HTR-8/SVneo (cell line): ENCODE results near the gene NPHP4.
"Not testable (repeated sequence)": the region's sequence is repeated elsewhere in the genome, so short reads cannot be mapped to it uniquely, and the experiment has no call there.

Experiments used
- DNase-seq: peaks from one replicate; pipeline ENCODE4 v3.0.0; 2011; ENCODE audit warnings: low spot score, mixed read lengths; ENCODE audit not compliant: insufficient read length
- FAIRE-seq: peaks from 2 replicates; lab custom pipeline; 2011; peaks lifted over from hg19 to GRCh38; lab: Jason Lieb, UNC

NPHP4 gene

GRCh38 chr1:6025269-6026094 lies 33.3 kb upstream of the NPHP4 start:
- peak; percentile 38 for DNase-seq

GRCh38 chr1:6024376-6024775 lies 32.2 kb upstream of the NPHP4 start:
- FAIRE-seq (no peak), DNase-seq (no peak)

More at GRCh38 chr1:6025269-6026094, 33.3 kb upstream of the NPHP4 start:
- FAIRE-seq = no peak

- no peak for FAIRE-seq
- no peak for DNase-seq
Measured at GRCh38 chr1:6023346-6023745, 31.1 kb upstream of the NPHP4 start.

GRCh38 chr1:6022193-6022592 lies 30.0 kb upstream of the NPHP4 start:
- FAIRE-seq (peak; percentile 4), DNase-seq (no peak)

- FAIRE-seq (no peak), DNase-seq (no peak)
Measured at GRCh38 chr1:6019166-6019845, 27.1 kb upstream of the NPHP4 start.

GRCh38 chr1:6017654-6018053 lies 25.4 kb upstream of the NPHP4 start:
- DNase-seq, FAIRE-seq: not testable (repeated sequence)

- DNase-seq = peak; percentile 69
Measured at GRCh38 chr1:6016191-6016865, 24.1 kb upstream of the NPHP4 start.

GRCh38 chr1:6014130-6014999 lies 22.1 kb upstream of the NPHP4 start:
- FAIRE-seq (no peak), DNase-seq (no peak)

More at GRCh38 chr1:6016191-6016865, 24.1 kb upstream of the NPHP4 start:
- FAIRE-seq = no peak

- FAIRE-seq (no peak), DNase-seq (no peak)
Measured at GRCh38 chr1:6013491-6013890, 21.3 kb upstream of the NPHP4 start.

GRCh38 chr1:6012529-6013318 lies 20.5 kb upstream of the NPHP4 start:
- no peak for DNase-seq
- FAIRE-seq = no peak

GRCh38 chr1:6011946-6012258 lies 19.7 kb upstream of the NPHP4 start:
- no peak for DNase-seq
- no peak for FAIRE-seq

- FAIRE-seq = no peak
Measured at GRCh38 chr1:6011161-6011945, 19.1 kb upstream of the NPHP4 start.

GRCh38 chr1:6010554-6010953 lies 18.3 kb upstream of the NPHP4 start:
- FAIRE-seq (no peak), DNase-seq (no peak)

More at GRCh38 chr1:6011161-6011945, 19.1 kb upstream of the NPHP4 start:
- no peak for DNase-seq

- FAIRE-seq (no peak), DNase-seq (no peak)
Measured at GRCh38 chr1:6009120-6010040, 17.2 kb upstream of the NPHP4 start.

- FAIRE-seq (no peak), DNase-seq (no peak)
Measured at GRCh38 chr1:6008696-6009095, 16.5 kb upstream of the NPHP4 start.

- DNase-seq (no peak), FAIRE-seq (no peak)
Measured at GRCh38 chr1:6008084-6008415, 15.8 kb upstream of the NPHP4 start.

GRCh38 chr1:6007318-6008083 lies 15.3 kb upstream of the NPHP4 start:
- DNase-seq (no peak), FAIRE-seq (no peak)
